NCI-H2196 (cell line): ENCODE results near the gene AOAH.

ENCODE experiments used
- DNase-seq: peaks from one replicate; lab custom pipeline; 2025; ENCODE audit not compliant: unreplicated experiment; lab: John Stamatoyannopoulos, UW

Gene AOAH

DNA sequence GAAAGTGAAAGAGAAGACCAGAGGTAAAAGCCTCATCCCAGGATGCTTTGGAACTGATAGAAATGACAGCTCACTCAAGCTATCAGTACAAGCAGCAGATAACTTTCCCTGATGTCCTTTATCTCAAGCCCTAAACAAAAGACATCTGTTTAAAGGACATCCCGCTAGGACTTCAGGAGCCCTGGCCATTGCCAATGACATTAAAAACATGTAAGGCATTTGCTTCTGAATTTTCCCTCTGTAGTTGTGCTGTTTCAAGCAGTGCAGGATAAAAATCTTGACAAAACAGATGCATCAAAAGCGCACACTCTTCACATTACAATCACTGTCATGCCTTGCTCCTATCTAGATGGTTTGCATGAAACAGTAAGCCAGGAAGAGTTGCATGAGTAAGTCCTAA is 159.8 kb downstream of the AOAH start:
- no peak for DNase-seq

DNA sequence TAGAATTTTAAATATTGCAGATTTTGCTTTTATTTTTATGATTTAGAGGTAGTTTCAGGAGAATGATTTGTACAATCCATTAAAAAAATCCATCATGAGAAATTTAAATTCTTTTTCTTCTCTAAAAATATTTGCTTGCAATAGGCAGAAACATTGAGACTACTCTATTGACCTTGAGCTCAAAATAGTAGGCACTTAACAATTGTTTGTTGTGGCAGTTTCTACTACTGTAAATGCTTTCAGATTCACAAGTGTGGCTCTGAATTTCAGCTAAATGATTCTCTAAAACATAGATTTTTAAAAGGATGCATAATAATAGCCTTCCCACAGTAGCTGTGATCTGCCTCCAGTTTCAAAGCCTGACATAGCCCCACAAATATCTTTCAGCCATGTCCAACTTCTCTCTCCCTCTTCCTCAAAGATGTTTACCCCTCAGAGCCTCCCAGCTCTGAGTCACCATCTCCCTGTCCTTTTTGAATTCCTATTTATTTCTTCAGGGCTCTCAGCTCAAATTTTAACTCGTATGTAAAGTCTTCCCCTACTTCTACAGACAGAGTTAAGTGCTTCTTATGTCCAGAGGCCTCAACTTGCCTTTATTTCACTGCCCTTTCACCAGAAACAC is 160.5 kb downstream of the AOAH start:
- no peak for DNase-seq

DNA sequence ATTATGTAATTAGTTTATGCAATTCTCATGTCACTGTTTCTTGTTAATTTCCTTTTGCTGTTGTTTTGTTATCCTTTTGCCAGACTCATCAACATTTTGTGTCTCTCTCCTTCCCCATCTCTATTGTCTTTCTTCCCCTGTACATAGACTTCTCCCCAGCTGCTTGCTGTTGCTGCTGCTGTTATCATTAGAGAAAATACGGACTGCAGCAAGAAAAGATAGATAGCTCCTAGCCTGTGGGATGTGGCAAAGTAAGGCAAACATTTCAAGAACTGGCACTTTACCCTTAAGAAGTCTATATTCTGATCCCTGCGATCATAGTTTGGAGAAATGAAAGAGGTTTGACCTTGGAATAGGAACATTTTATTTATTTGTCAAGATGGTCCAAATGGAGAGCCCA is 162.2 kb downstream of the AOAH start:
- no peak for DNase-seq

DNA sequence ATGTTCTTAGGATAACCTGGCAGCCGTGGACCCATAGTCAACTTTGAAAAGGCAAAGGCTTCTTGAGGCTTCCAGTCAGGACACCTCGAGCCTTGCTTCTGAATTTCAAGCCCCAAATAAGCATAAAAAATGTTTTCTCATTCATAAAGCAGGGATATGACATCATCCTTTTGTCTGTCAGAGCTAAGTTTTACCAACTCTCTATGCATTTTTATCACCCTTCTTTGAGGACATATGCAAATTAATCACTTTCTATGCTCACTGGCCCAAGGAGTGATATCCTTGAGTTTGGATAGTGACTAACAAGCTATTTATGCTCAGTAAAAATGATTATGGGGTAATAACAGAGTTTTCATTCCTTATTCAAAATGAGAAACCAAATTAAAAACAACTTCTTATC is 175.3 kb downstream of the AOAH start:
- no peak for DNase-seq

DNA sequence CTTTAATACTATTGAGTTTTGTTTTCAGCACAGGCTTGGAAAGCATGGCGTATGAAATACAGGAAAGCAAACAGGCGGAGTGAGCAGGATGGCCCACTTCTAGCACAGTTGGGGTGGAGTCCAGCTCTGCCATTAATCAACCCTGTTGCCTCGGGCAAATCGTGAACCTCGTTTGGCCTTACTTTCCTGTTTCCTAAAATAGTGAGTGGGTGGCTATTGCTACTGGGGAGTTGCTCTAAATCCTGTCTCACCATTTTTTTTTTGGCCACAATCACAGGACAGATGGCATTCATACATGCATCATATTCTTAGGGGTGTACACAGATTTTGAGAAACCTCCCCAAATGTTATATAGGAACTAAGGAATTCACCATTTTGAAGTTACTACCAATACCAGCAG is 176.9 kb downstream of the AOAH start:
- no peak for DNase-seq

DNA sequence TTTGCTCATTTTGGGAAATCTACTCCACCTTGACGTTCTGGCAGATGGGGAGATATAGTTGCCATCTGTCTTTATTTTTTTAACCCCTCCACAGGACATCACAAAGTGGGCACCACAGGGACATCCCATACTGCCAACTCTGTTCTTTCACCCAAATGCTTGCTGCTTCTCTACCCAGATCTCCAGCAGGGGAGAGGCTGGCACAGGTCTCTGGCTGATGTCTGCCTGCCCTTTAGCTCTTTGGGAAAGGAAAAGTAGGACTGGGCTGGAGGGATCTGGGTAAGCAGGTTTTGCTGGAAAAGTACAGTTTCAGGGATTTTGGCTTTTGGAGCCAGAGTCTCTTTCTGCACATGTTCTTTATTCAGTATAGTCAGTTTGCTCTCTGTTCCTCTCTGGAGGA is 178.0 kb downstream of the AOAH start:
- no peak for DNase-seq

DNA sequence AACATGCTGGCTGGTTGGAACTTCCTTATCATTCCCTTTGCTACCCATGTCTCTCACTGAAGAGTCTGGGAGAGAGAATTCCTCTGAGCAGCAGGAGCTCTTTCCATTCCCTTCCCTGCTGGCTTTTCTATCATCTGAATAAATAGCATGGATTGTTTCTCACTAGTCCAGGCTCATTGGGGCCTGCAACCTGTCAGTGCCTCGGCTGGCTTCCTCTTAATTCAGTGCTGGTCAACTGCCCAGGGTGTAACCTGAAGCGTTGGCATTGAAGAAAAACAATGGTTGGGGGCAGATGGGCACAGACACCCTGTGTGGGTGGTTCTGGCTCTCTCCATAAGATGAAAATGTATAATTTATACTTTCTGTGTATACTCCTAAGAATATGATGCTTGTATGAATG is 179.0 kb downstream of the AOAH start:
- DNase-seq: no peak

DNA sequence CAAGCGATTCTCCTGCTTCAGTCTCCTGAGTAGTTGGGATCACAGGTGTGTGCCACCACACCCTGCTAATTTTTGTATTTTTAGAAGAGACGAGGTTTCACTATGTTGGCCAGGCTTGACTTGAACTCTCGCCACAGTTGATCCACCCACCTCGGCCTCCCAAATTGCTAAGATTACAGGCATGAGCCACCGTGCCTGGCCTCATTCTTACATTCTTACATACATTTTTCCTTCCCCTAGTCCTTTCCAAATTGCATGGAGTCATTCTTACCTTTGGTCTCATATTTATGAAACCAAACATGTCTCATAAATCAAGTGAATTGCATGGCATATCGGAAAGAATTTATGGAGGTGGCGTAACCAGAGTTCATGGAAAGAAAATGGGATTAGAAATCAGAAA is 186.2 kb downstream of the AOAH start:
- no peak for DNase-seq

DNA sequence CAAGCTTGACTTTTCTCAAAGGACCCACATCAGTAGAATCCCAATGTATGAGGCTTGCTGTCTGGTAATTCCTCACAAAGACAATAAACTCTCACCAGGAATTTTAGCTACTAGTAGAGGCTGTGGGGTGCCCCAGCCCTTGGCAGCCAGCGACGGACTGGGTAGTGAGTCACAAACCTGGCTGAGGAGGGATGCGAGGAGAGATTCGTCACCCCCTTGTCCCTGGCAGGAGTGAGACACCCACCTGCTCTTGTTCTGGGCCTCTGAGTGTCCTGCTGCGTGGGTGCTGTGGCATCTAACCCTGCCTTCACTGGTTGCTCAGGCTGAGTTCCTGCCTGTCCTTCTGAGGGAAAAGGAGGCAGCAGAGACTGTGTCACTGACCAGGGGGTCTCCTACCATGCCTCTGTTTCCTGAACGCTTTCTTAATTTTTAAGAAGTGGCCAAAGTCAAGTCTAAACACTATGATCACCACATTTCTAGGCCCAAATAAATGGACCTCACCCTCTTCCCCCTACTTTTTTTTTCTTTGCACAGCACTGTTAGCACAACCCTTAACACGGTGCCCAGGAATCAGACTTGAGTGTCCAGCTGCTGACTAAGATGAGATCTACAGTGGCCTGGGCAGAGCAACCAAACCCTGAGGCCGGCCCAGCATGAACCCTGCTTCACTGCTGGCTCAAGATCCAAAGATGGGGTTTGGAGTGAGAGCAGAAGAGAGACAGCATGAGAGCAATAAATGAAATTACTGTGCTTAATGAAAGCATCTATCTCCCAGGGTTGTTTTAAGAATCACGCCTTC is 188.2 kb downstream of the AOAH start:
- no peak for DNase-seq

DNA sequence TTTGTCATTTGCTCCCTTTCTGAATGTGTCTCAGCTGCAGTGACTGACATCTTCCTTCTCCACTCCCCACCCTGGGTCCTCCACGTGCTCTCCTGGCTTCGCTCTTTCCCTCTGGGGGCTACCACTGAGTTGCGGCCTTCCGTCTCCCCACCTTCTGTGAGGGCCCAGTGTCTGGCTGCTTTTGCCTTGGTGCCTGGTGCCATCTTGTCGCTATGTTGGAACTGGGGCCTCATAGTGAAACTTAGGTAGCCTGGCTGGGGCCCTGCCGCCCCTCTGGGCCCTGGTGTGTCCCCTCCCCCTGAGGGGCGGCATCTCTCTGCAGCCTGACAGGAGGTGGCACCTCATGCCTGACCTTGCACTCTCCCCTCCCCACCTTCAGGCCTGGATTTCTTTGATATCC is 190.6 kb downstream of the AOAH start:
- no peak for DNase-seq

DNA sequence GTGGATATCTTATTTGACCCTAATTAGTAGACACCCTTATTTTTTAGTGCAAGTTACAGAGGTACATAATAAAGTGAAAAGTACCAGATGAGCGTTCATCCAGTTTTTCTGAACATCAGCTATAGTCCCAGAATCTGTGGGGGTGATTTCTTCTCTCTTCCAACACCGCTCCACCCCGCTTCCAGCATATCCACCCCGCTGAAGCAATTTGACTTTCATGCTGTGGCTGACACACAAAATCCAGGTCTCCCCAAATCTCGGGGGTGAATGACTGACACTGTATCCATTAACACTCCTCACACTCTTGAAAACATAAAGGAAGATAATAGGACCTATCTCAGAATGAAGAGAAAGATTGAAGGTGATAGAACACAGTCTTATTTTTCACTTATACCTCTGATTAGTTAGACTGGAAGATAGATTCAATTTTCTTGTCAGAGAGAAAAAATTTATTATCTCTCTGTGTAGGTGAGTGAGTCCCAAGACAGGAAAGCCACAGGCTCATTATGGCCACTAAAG is 191.3 kb downstream of the AOAH start:
- no peak for DNase-seq

DNA sequence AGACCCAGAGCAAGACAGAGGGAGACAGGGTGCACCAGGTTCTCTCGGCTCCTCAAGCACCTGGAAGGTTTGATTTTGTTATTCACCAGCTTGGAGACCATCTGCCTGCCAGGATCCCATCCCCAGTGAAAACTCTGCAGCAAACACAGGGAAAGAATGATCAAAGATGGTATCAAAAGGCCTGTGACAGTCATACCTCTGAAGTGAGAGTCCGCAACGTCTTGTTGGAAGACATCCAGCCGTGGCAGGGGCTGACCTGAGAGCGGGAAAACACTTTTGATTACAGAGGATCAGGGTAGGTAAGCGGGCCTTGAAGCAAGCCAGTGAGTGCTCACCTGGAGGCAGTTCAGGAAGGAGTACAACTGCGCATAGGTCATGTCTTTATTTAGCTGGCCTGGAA is 192.3 kb downstream of the AOAH start:
- DNase-seq: no peak

DNA sequence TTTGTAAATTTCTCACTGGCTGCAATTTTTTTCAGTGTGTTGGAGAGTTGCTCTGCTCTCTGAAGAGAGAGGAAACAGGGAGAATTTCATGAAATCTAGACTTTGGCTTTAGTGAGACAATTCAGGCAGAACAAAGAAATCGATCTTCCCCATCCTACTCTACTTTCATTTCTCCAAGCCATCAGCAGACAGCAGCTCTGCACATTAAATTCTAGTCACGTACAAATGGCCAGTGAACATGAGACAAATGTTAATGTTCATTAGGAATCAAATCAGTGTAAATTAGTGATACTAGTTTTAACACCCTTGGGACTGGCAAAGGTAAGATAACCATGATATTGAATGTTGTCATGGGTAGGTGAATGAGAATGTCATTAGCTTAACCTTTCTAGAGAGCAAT is 193.8 kb downstream of the AOAH start:
- DNase-seq: no peak

DNA sequence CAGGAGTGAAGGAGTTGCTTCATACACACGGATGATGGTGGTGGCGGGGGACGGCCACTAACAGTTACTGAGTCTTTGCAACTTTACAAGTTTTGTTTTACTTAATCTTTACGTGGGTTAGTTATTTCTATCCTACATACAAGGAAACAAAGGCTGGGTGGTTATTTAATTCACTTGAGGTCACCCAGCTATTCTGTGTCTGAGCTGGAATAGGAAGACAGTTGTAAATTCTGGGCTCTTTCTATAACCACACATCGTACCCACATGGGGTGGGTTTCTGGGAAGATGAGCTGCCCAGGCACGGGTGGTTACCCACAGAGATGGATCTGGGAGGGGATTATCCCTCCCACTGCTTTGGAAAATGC is 196.8 kb downstream of the AOAH start:
- DNase-seq: no peak

DNA sequence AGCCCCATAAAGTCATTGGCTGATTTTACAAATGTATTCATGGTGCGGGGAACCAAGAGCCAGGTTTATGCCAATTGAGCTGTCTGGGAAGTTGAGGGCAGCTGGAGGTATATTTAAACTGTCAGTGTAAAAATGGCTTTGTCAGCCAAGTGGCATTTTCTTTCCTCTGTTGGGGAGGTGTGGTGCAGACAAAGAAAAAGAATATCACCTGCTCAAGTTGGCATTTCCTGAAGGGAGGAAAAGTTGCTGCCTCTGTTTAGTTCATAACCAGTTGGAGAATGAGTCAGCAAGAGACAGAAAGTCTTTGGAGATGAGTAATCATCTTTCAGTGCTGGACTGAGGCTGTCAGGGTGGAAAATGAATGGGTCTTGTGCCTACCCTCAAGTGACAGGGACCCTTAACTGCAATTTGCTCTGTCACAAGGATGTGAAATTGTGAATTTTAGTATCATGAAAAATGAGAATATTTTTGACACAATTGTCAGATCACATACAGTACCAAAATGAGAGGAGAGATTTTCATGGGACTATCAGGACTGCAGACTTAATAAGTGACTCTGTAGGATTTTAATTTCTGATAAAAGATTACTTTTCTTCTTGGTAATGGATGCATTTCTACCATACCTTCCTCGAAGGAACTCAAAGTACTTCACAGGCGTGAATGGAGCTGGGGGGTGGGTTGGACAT is 197.3 kb downstream of the AOAH start:
- DNase-seq: no peak

DNA sequence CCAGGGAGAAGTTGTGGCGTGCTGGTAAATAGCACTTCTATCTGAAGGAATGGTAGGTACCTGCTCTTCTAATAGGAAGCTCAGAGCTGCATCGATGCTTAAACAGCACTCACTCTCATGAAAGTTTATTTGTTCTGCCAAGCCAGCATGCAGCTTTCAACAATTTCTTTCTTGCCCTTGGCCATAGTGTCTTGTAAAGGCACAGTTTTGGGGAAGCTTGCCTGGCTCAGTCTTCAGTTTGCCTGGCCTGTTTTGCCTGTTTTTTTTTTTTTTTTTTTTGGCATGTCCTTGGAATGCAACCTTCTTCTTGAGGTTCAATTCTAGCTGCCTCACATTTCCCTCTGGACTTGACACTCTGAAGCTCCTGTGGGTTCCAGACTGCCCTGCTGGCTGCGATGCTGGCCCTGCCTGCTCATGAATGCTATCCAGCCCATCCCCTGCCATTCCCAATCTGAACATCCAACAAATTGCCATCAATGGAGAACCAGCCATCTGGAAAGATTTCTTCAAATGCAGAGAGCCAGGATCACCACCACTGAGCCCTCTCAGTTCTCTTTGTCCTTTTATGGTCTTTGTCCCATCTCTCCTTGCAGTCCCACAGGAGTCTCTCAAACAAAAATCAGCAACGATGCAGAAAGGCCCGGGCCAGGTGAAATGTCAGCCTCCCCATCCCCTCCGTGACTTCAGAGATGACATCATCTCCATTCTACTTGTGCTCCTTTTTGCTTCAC is 200.8 kb downstream of the AOAH start:
- DNase-seq: no peak

DNA sequence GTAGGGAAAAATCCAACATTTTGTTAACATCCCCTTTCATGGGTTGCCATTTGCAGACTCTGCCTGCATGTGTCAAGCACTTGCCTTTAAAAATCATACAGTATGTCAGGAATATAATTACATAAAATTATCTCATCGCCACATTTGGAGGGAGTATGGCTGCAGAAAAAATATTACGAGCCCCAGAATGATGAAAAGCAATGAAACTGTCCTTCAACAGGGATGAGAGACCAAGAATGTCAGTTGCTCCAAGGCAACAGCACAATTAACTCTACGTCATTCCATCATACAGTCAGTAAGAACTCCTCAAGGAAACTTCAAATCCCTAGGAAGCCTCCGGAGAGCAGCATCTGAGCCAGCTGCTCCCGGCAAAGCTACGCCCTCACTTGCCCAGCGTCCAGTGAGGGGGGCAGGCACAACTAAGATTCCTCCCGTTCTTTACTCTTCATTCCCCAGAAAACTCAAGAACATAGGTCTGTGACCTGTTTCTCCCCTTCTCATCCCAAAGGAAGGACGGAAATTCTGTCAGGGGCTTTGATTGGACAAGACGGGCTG is 201.8 kb downstream of the AOAH start:
- no peak for DNase-seq

DNA sequence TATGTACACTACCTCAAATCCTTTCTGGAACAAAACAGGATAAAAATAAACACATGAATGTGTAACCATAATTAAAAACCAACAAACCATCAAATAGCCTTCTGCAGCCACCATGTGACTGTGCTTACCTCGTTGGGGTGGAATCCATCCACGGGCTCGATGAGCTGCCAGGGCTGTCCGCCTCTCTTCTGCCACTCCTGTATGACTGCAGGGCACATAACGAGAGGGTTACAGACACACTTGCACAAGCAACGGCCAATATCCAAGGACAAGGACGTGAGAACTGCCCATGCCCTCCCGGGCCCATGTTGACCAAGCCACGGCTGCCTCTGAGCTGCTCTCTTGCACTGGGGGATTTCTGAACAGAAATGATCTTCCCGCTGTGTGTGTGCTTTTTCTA is 202.4 kb downstream of the AOAH start:
- no peak for DNase-seq

DNA sequence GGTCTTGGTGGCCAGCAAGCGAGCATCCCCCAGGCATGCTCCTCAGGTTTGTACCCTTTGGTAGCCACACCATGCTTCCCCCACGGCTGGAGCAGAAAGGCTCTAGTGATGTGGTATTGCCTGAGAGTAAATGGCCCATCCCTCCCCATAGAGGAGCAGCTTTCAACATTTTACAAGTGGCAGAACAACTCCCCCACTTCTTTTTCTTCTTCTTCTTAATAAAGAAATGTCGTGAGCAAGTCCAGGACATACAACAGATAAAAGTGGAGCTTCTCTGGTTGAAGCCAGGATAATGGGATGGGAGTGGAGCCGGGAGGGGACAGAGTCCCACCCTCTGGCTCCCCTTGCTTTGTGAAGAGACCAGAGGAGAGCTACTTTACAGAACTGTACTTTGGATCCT is 203.2 kb downstream of the AOAH start:
- DNase-seq: no peak

DNA sequence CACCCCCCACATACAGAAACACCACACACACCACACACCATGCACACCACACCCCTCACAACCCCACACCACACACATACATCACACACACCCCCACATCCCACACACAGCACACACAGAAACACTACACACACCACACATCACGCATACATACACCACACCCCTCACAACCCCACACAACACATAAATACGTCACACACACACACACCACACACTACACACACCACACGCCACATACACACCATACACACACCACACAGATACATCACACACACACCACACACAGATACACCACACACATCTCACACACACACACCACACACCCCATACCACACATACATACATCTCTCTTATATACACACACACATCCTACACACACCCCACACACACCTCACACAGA is 208.4 kb downstream of the AOAH start:
- DNase-seq: no peak
